ENCODE measurements around the gene ALOX12.
"Not testable (repeated sequence)": the region's sequence is repeated elsewhere in the genome, so short reads cannot be mapped to it uniquely, and the experiment has no call there.

The ALOX12 gene

GRCh38 chr17:6981426-6981825 lies 14.4 kb upstream of the ALOX12 start:
- H3K36me3 ChIP-seq (ENCODE audit: low read depth), result no peaks in the 10 kb centered on the region
- no peak for TF ChIP-seq CTCF (IDR thresholded peaks at IDR 0.05; ENCODE audit: poor library complexity, severe bottlenecking)
- no peaks in the 10 kb centered on the region for H3K9me3 ChIP-seq (ENCODE audit: severe bottlenecking)
- H3K27ac ChIP-seq (ENCODE audit: poor library complexity, severe bottlenecking), result no peak overlapping the region
- DNase-seq (ENCODE audit: low spot score) (no peak), ATAC-seq (ENCODE audit: low read depth) (no peak)
- H3K4me1 ChIP-seq (ENCODE audit: insufficient read depth, poor library complexity, severe bottlenecking), result no peaks in the 10 kb centered on the region
- no peaks in the 10 kb centered on the region for H3K27me3 ChIP-seq (ENCODE audit: insufficient read depth, poor library complexity, severe bottlenecking)
- no peak overlapping the region for H3K4me3 ChIP-seq (ENCODE audit: severe bottlenecking)

- DNase-seq (ENCODE audit: low spot score) (no peak), ATAC-seq (ENCODE audit: low read depth) (no peak)
- no peak for TF ChIP-seq CTCF (IDR thresholded peaks at IDR 0.05; ENCODE audit: poor library complexity, severe bottlenecking)
- H3K4me3 ChIP-seq (ENCODE audit: severe bottlenecking), result no peak overlapping the region
- H3K9me3 ChIP-seq (ENCODE audit: severe bottlenecking), result no peaks in the 10 kb centered on the region
- no peaks in the 10 kb centered on the region for H3K4me1 ChIP-seq (ENCODE audit: insufficient read depth, poor library complexity, severe bottlenecking)
- H3K36me3 ChIP-seq (ENCODE audit: low read depth), result no peaks in the 10 kb centered on the region
- H3K27me3 ChIP-seq (ENCODE audit: insufficient read depth, poor library complexity, severe bottlenecking), result no peaks in the 10 kb centered on the region
- H3K27ac ChIP-seq (ENCODE audit: poor library complexity, severe bottlenecking), result no peak overlapping the region
Observed at GRCh38 chr17:6985266-6985665, 10.6 kb upstream of the ALOX12 start.

- ATAC-seq (ENCODE audit: low read depth) (no peak), DNase-seq (ENCODE audit: low spot score) (no peak)
- Histone ChIP-seq H3K9me3 (ENCODE audit: severe bottlenecking) (no peaks in the 10 kb centered on the region), H3K4me1 (ENCODE audit: insufficient read depth, poor library complexity, severe bottlenecking) (no peaks in the 10 kb centered on the region), H3K4me3 (ENCODE audit: severe bottlenecking) (no peak overlapping the region), H3K36me3 (ENCODE audit: low read depth) (no peaks in the 10 kb centered on the region), H3K27me3 (ENCODE audit: insufficient read depth, poor library complexity, severe bottlenecking) (no peaks in the 10 kb centered on the region), H3K27ac (ENCODE audit: poor library complexity, severe bottlenecking) (no peak overlapping the region)
- no peak for TF ChIP-seq CTCF (IDR thresholded peaks at IDR 0.05; ENCODE audit: poor library complexity, severe bottlenecking)
Observed at GRCh38 chr17:6986676-6987075, 9.2 kb upstream of the ALOX12 start.

GRCh38 chr17:6989779-6990178 lies 6.1 kb upstream of the ALOX12 start:
- TF ChIP-seq CTCF (IDR thresholded peaks at IDR 0.05; ENCODE audit: poor library complexity, severe bottlenecking), result no peak
- ATAC-seq (ENCODE audit: low read depth), result peak; percentile 44; the same call in 1 of the 3 replicates
- H3K4me1 ChIP-seq (ENCODE audit: insufficient read depth, poor library complexity, severe bottlenecking), result peaks cover under 1% of the 10 kb centered on the region

GRCh38 chr17:6993613-6994056 lies 2.2 kb upstream of the ALOX12 start:
- not testable (repeated sequence) for H3K27me3 ChIP-seq (ENCODE audit: insufficient read depth, poor library complexity, severe bottlenecking); H3K4me1 ChIP-seq (ENCODE audit: insufficient read depth, poor library complexity, severe bottlenecking); H3K4me3 ChIP-seq (ENCODE audit: severe bottlenecking); H3K9me3 ChIP-seq (ENCODE audit: severe bottlenecking); DNase-seq (ENCODE audit: low spot score); H3K36me3 ChIP-seq (ENCODE audit: low read depth); ATAC-seq (ENCODE audit: low read depth); H3K27ac ChIP-seq (ENCODE audit: poor library complexity, severe bottlenecking)

More at GRCh38 chr17:6989779-6990178, 6.1 kb upstream of the ALOX12 start:
- Histone ChIP-seq H3K4me3 (ENCODE audit: severe bottlenecking) (no peak overlapping the region), H3K27me3 (ENCODE audit: insufficient read depth, poor library complexity, severe bottlenecking) (no peaks in the 10 kb centered on the region), H3K36me3 (ENCODE audit: low read depth) (no peaks in the 10 kb centered on the region), H3K9me3 (ENCODE audit: severe bottlenecking) (no peaks in the 10 kb centered on the region), H3K27ac (ENCODE audit: poor library complexity, severe bottlenecking) (no peak overlapping the region)
- no peak for DNase-seq (ENCODE audit: low spot score)

All from RWPE2 (cell line).